ENCODE results near the gene OSGEP. TPM values are rescaled to one million over a fixed set of nuclear protein-coding genes. Genes with fewer than 3 reads are reported as not detected.

The OSGEP gene
- total RNA-seq, 1 experiment from 2014 or later = 21.8 TPM

DNA sequence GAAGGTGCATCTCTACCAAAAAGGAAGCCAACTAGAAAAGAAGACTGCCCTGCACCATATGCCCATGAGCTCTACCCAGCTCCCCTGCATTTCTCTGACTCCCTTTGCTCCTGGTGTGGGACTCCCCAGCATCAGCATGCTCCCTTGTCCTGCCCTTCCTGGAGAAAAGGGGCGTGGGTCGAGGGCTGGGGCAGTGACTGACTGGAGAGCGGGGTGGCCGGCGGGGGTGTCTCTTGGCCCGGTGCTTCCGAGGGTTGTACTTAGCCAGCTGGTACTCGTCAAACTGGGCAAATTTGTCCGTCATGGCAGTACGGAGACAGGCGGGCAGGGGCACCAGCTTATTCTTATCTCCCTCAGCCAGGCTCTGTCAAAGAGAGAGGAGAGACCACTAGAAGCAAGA lies 51.1 kb downstream of the OSGEP start:
- TF ChIP-seq EZH2phosphoT487 (IDR thresholded peaks at IDR 0.05; ENCODE audit: borderline replicate concordance) = no peak
- TF ChIP-seq YY1 (IDR thresholded peaks at IDR 0.05; ENCODE audit: extremely low read depth, insufficient replicate concordance, low read depth, low read length) = no peak
- TF ChIP-seq, protein P1, sequence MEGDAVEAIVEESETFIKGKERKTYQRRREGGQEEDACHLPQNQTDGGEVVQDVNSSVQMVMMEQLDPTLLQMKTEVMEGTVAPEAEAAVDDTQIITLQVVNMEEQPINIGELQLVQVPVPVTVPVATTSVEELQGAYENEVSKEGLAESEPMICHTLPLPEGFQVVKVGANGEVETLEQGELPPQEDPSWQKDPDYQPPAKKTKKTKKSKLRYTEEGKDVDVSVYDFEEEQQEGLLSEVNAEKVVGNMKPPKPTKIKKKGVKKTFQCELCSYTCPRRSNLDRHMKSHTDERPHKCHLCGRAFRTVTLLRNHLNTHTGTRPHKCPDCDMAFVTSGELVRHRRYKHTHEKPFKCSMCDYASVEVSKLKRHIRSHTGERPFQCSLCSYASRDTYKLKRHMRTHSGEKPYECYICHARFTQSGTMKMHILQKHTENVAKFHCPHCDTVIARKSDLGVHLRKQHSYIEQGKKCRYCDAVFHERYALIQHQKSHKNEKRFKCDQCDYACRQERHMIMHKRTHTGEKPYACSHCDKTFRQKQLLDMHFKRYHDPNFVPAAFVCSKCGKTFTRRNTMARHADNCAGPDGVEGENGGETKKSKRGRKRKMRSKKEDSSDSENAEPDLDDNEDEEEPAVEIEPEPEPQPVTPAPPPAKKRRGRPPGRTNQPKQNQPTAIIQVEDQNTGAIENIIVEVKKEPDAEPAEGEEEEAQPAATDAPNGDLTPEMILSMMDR (IDR thresholded peaks at IDR 0.05 in 2 of 3, conservative IDR thresholded peaks at IDR 0.05 in 1 of 3; ENCODE audit: borderline replicate concordance in 1 of 3, insufficient read depth in 1 of 3, low read depth in 2 of 3, low read length in 2 of 3) = no peak
- TF ChIP-seq, protein P2, sequence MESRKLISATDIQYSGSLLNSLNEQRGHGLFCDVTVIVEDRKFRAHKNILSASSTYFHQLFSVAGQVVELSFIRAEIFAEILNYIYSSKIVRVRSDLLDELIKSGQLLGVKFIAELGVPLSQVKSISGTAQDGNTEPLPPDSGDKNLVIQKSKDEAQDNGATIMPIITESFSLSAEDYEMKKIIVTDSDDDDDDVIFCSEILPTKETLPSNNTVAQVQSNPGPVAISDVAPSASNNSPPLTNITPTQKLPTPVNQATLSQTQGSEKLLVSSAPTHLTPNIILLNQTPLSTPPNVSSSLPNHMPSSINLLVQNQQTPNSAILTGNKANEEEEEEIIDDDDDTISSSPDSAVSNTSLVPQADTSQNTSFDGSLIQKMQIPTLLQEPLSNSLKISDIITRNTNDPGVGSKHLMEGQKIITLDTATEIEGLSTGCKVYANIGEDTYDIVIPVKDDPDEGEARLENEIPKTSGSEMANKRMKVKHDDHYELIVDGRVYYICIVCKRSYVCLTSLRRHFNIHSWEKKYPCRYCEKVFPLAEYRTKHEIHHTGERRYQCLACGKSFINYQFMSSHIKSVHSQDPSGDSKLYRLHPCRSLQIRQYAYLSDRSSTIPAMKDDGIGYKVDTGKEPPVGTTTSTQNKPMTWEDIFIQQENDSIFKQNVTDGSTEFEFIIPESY (IDR thresholded peaks at IDR 0.05; ENCODE audit: extremely low read depth, insufficient replicate concordance, low read length) = no peak
- no peak for TF ChIP-seq POLR2A (IDR thresholded peaks at IDR 0.05; ENCODE audit: borderline replicate concordance, extremely low read depth, insufficient read depth, insufficient read length)
- TF ChIP-seq SRF (IDR thresholded peaks at IDR 0.05; ENCODE audit: low read depth) = no peak
- TF ChIP-seq JUND (IDR thresholded peaks at IDR 0.05) = no peak
- TF ChIP-seq FOSL1 (IDR thresholded peaks at IDR 0.05; ENCODE audit: low read depth) = no peak
- no peak for TF ChIP-seq CBX3 (IDR thresholded peaks at IDR 0.05; ENCODE audit: low read depth)
- TF ChIP-seq, protein P3, sequence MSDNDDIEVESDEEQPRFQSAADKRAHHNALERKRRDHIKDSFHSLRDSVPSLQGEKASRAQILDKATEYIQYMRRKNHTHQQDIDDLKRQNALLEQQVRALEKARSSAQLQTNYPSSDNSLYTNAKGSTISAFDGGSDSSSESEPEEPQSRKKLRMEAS (IDR thresholded peaks at IDR 0.05) = no peak
- TF ChIP-seq, protein P4, sequence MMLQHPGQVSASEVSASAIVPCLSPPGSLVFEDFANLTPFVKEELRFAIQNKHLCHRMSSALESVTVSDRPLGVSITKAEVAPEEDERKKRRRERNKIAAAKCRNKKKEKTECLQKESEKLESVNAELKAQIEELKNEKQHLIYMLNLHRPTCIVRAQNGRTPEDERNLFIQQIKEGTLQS (IDR thresholded peaks at IDR 0.05) = no peak
- TF ChIP-seq SP1 (IDR thresholded peaks at IDR 0.05; ENCODE audit: low read depth) = no peak
- TF ChIP-seq, protein P5, sequence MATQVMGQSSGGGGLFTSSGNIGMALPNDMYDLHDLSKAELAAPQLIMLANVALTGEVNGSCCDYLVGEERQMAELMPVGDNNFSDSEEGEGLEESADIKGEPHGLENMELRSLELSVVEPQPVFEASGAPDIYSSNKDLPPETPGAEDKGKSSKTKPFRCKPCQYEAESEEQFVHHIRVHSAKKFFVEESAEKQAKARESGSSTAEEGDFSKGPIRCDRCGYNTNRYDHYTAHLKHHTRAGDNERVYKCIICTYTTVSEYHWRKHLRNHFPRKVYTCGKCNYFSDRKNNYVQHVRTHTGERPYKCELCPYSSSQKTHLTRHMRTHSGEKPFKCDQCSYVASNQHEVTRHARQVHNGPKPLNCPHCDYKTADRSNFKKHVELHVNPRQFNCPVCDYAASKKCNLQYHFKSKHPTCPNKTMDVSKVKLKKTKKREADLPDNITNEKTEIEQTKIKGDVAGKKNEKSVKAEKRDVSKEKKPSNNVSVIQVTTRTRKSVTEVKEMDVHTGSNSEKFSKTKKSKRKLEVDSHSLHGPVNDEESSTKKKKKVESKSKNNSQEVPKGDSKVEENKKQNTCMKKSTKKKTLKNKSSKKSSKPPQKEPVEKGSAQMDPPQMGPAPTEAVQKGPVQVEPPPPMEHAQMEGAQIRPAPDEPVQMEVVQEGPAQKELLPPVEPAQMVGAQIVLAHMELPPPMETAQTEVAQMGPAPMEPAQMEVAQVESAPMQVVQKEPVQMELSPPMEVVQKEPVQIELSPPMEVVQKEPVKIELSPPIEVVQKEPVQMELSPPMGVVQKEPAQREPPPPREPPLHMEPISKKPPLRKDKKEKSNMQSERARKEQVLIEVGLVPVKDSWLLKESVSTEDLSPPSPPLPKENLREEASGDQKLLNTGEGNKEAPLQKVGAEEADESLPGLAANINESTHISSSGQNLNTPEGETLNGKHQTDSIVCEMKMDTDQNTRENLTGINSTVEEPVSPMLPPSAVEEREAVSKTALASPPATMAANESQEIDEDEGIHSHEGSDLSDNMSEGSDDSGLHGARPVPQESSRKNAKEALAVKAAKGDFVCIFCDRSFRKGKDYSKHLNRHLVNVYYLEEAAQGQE (IDR thresholded peaks at IDR 0.05; ENCODE audit: low read depth) = no peak
- no peak for TF ChIP-seq TCF7L2 (IDR thresholded peaks at IDR 0.05; ENCODE audit: borderline replicate concordance, extremely low read depth, insufficient read depth, insufficient read length)
- TF ChIP-seq EGR1 (IDR thresholded peaks at IDR 0.05; ENCODE audit: low read depth) = no peak
- TF ChIP-seq ZNF274 (IDR thresholded peaks at IDR 0.05; ENCODE audit: low read depth, low read length) = no peak
- no peak for TF ChIP-seq ZFX (IDR thresholded peaks at IDR 0.05)
- no peak for TF ChIP-seq SIN3A (IDR thresholded peaks at IDR 0.05; ENCODE audit: low read depth)
- H3K36me3 ChIP-seq (ENCODE audit: control insufficient read depth in 1 of 2, insufficient read depth in 2 of 2, low read length in 2 of 2) = peaks cover 28 to 30% of the 10 kb centered on the region in 2 experiments
- no peak overlapping the region for H3K4me2 ChIP-seq (ENCODE audit: low read length)
- H3K27ac ChIP-seq (ENCODE audit: low read depth, low read length) = no peak overlapping the region
- intact Hi-C loops (cut with micrococcal nuclease) = no loop called here
- H3K9ac ChIP-seq (ENCODE audit: low read length) = no peak overlapping the region
- H3K27me3 ChIP-seq (ENCODE audit: insufficient read depth, low read length) = no peaks in the 10 kb centered on the region
- H3K9me2 ChIP-seq (ENCODE audit: insufficient read depth) = no peaks in the 10 kb centered on the region
- no peak for DNase-seq (ENCODE audit: low read depth, low spot score)
- no peak overlapping the region for H3K4me3 ChIP-seq (replicated peaks in 1 of 2; ENCODE audit: low read depth in 1 of 2, low read length in 2 of 2)
- ChIA-PET CTCF (interaction anchor here (3.1 kb wide), 1 partner anchor 12 kb away, joined by 18 read pairs; no protein-coding TSS in a partner anchor), RAD21 (ENCODE audit: low non-redundant PET in 1 of 2, low total read pairs in 2 of 2, uncharacterized antibody in 2 of 2, unreplicated experiment in 2 of 2) (no interaction called here), POLR2A (interaction anchor here (1.0 kb wide), 1 partner anchor 52 kb away, joined by 3 read pairs; the partner anchor contains the start of gene APEX1)
- peaks cover 24 to 36% of the 10 kb centered on the region in 2 experiments for H3K4me1 ChIP-seq (ENCODE audit: control insufficient read depth in 1 of 2, insufficient read depth in 2 of 2, low read length in 2 of 2)
- H3K9me3 ChIP-seq (ENCODE audit: control insufficient read depth in 1 of 2, insufficient read depth in 1 of 2, low read depth in 1 of 2, low read length in 2 of 2) = no peaks in the 10 kb centered on the region
- BruUV-seq (replicated peaks) = no TSS peak
- no peak overlapping the region for H2AFZ ChIP-seq (ENCODE audit: low read depth, low read length, poor library complexity, severe bottlenecking)
- H3K79me2 ChIP-seq (ENCODE audit: insufficient read depth, low read length) = no peaks in the 10 kb centered on the region
- no peaks in the 10 kb centered on the region for H4K20me1 ChIP-seq (ENCODE audit: insufficient read depth)
- no peak for ATAC-seq

Data from HCT116 (cell line).